HEK293 (cell line): ENCODE results near the gene STAB2.

Source experiments
- CTCF ChIA-PET: fragments of 350-600 bp; formaldehyde crosslinking; extraction: SDS; loops from one replicate; lab custom pipeline; 2021; ENCODE audit warnings: antibody characterized with exemption; lab: Yijun Ruan, JAX
- POLR2A ChIA-PET: fragments of 300-600 bp; formaldehyde crosslinking; extraction: SDS; loops from one replicate; lab custom pipeline; 2020; ENCODE audit warnings: antibody characterized with exemption, inconsistent platforms; lab: Yijun Ruan, JAX
- H3K27ac ChIP-seq: fragments of 200-500 bp; sonication (Bioruptor generic); 2 replicates; pipeline ENCODE4 v1.5.1; 2014; ENCODE audit warnings: low read depth, low read length, control low read depth, inconsistent platforms; ENCODE audit errors: extremely low read depth
- H3K36me3 ChIP-seq, 2 experiments: fragments of 200-500 bp in 1 of 2; sonication (Bioruptor generic) in 1 of 2; 1 replicate in 1 of 2; 2 replicates in 1 of 2; pipeline ENCODE4 v1.5.1; 2014 to 2017; ENCODE audit warnings: inconsistent platforms in 2 of 2, low read length in 2 of 2; ENCODE audit not compliant: control insufficient read depth in 2 of 2, insufficient read depth in 1 of 2
- H3K4me1 ChIP-seq: fragments of 200-500 bp; sonication (Bioruptor generic); 2 replicates; pipeline ENCODE4 v1.5.1; 2014; ENCODE audit warnings: mild to moderate bottlenecking, low read length, inconsistent platforms; ENCODE audit not compliant: control insufficient read depth, insufficient read depth
- H3K4me3 ChIP-seq: 2 replicates; pipeline ENCODE4 v1.5.1; 2011; ENCODE audit warnings: low read depth, mild to moderate bottlenecking, control low read depth, low read length, moderate library complexity
- H3K9me3 ChIP-seq: fragments of 200-500 bp; sonication (Bioruptor generic); 2 replicates; pipeline ENCODE4 v1.5.1; 2014; ENCODE audit warnings: low read depth, low read length, inconsistent platforms; ENCODE audit not compliant: control insufficient read depth, insufficient read depth
- GLI4 ChIP-seq: fragments of 450-650 bp; formaldehyde crosslinking; IDR thresholded peaks from 2 replicates; pipeline ENCODE4 v1.5.1; 2016; ENCODE audit warnings: missing biosample characterization, missing genetic modification characterization
- GLIS2 ChIP-seq: fragments of 450-650 bp; formaldehyde crosslinking; IDR thresholded peaks from 2 replicates; pipeline ENCODE4 v1.5.1; 2016; ENCODE audit warnings: missing biosample characterization, missing genetic modification characterization
- ZBTB7A ChIP-seq: fragments of 450-650 bp; formaldehyde crosslinking; IDR thresholded peaks from 2 replicates; pipeline ENCODE4 v1.5.1; 2016; ENCODE audit warnings: low read depth, missing biosample characterization, missing genetic modification characterization
- ZNF121 ChIP-seq: fragments of 450-650 bp; formaldehyde crosslinking; IDR thresholded peaks from 2 replicates; pipeline ENCODE4 v1.5.1; 2016; ENCODE audit warnings: missing biosample characterization, missing genetic modification characterization
- ZNF16 ChIP-seq: fragments of 450-650 bp; formaldehyde crosslinking; IDR thresholded peaks from 2 replicates; pipeline ENCODE4 v1.5.1; 2016; ENCODE audit warnings: low read depth, missing biosample characterization, missing genetic modification characterization
- ZNF239 ChIP-seq: fragments of 450-650 bp; formaldehyde crosslinking; IDR thresholded peaks from 2 replicates; pipeline ENCODE4 v1.5.1; 2016; ENCODE audit warnings: missing biosample characterization, missing genetic modification characterization
- ZNF362 ChIP-seq: fragments of 450-650 bp; formaldehyde crosslinking; IDR thresholded peaks from 2 replicates; pipeline ENCODE4 v1.5.1; 2016; ENCODE audit warnings: missing biosample characterization, missing genetic modification characterization
- ZNF416 ChIP-seq: fragments of 450-650 bp; formaldehyde crosslinking; IDR thresholded peaks from 2 replicates; pipeline ENCODE4 v1.5.1; 2016; ENCODE audit warnings: missing biosample characterization, missing genetic modification characterization
- ZNF658 ChIP-seq: fragments of 450-650 bp; formaldehyde crosslinking; IDR thresholded peaks from 2 replicates; pipeline ENCODE4; 2016; ENCODE audit warnings: missing biosample characterization, missing genetic modification characterization
- ZNF768 ChIP-seq: fragments of 450-650 bp; formaldehyde crosslinking; IDR thresholded peaks from 2 replicates; pipeline ENCODE4 v1.5.1; 2018; ENCODE audit warnings: missing biosample characterization, mild to moderate bottlenecking, missing genetic modification characterization
- ZNF776 ChIP-seq: fragments of 450-650 bp; formaldehyde crosslinking; IDR thresholded peaks from 2 replicates; pipeline ENCODE4 v1.5.0; 2017; ENCODE audit warnings: missing biosample characterization, missing genetic modification characterization, borderline replicate concordance
- TF ChIP-seq, protein P1 (sequence below): fragments of 450-650 bp; formaldehyde crosslinking; IDR thresholded peaks from 2 replicates; pipeline ENCODE4 v1.5.1; 2016; ENCODE audit warnings: missing biosample characterization, missing genetic modification characterization
- TF ChIP-seq, protein P2 (sequence below): fragments of 450-650 bp; formaldehyde crosslinking; IDR thresholded peaks from 2 replicates; pipeline ENCODE4 v1.5.1; 2016; ENCODE audit warnings: missing biosample characterization, missing genetic modification characterization
- TF ChIP-seq, protein P3 (sequence below): fragments of 450-650 bp; formaldehyde crosslinking; IDR thresholded peaks from 2 replicates; pipeline ENCODE4 v1.5.1; 2016; ENCODE audit warnings: missing biosample characterization, missing genetic modification characterization

Gene STAB2

DNA sequence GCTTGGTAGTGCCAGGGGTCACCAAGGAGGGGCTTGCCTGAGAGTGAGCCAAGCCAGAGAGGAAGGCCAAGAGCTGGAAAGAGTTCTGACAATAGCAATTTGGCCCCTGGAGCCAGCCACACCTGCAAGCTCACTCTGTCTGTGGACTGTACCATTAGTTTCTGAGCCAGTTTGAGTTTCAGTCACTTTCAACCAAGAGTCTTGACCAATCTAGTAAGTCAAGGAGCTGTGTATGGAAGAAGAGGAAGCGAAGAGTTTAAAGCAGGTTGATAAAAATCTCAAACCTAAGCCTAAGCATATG lies 215.5 kb downstream of the STAB2 start:
- Histone ChIP-seq H3K36me3 (peaks cover 0 to 18% of the 10 kb centered on the region in 2 experiments; a peak in 1 of 3 replicates), H3K27ac (no peak overlapping the region), H3K4me3 (no peak overlapping the region), H3K4me1 (peaks cover 21% of the 10 kb centered on the region), H3K9me3 (no peaks in the 10 kb centered on the region)
- POLR2A ChIA-PET, result no interaction called here
- TF ChIP-seq ZBTB7A (tag by site-specific recombination) (no peak), ZNF416 (tag by site-specific recombination) (no peak), ZNF16 (tag by site-specific recombination) (no peak), GLI4 (tag by site-specific recombination) (no peak), ZNF239 (tag by site-specific recombination) (no peak), GLIS2 (no peak)
- TF ChIP-seq, protein P1, sequence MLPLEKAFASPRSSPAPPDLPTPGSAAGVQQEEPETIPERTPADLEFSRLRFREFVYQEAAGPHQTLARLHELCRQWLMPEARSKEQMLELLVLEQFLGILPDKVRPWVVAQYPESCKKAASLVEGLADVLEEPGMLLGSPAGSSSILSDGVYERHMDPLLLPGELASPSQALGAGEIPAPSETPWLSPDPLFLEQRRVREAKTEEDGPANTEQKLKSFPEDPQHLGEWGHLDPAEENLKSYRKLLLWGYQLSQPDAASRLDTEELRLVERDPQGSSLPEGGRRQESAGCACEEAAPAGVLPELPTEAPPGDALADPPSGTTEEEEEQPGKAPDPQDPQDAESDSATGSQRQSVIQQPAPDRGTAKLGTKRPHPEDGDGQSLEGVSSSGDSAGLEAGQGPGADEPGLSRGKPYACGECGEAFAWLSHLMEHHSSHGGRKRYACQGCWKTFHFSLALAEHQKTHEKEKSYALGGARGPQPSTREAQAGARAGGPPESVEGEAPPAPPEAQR (tag by site-specific recombination), result no peak
- TF ChIP-seq, protein P2, sequence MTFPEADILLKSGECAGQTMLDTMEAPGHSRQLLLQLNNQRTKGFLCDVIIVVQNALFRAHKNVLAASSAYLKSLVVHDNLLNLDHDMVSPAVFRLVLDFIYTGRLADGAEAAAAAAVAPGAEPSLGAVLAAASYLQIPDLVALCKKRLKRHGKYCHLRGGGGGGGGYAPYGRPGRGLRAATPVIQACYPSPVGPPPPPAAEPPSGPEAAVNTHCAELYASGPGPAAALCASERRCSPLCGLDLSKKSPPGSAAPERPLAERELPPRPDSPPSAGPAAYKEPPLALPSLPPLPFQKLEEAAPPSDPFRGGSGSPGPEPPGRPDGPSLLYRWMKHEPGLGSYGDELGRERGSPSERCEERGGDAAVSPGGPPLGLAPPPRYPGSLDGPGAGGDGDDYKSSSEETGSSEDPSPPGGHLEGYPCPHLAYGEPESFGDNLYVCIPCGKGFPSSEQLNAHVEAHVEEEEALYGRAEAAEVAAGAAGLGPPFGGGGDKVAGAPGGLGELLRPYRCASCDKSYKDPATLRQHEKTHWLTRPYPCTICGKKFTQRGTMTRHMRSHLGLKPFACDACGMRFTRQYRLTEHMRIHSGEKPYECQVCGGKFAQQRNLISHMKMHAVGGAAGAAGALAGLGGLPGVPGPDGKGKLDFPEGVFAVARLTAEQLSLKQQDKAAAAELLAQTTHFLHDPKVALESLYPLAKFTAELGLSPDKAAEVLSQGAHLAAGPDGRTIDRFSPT (tag by site-specific recombination), result no peak
- CTCF ChIA-PET, result interaction anchor here (1.2 kb wide), 1 partner anchor 62 kb away, joined by 3 read pairs; no protein-coding TSS in a partner anchor

GRCh38 chr12:103803847-103804246 lies 216.8 kb downstream of the STAB2 start:
- POLR2A ChIA-PET, result interaction anchor here (0.7 kb wide), 1 partner anchor 13 kb away, joined by 4 read pairs; no protein-coding TSS in a partner anchor

GRCh38 chr12:103805655-103806360 lies 218.7 kb downstream of the STAB2 start:
- no peak overlapping the region for H3K4me3 ChIP-seq
- no peak overlapping the region for H3K27ac ChIP-seq
- ChIA-PET CTCF (interaction anchor here (1.4 kb wide), 1 partner anchor 11 kb away, joined by 3 read pairs; no protein-coding TSS in a partner anchor), POLR2A (interaction anchor here (1.0 kb wide), 1 partner anchor 35 kb away, joined by 3 read pairs; the partner anchor contains the start of gene NT5DC3)
- H3K4me1 ChIP-seq, result peaks cover 9% of the 10 kb centered on the region
- peaks cover 0 to 23% of the 10 kb centered on the region in 2 experiments; a peak in 1 of 3 replicates for H3K36me3 ChIP-seq
- TF ChIP-seq ZNF362 (tag by site-specific recombination) (0 out of 2 replicates have a peak, but pooled peaks have one; percentile 39), ZNF121 (tag by site-specific recombination) (0 out of 2 replicates have a peak, but pooled peaks have one; percentile 41), ZNF776 (no peak)
- TF ChIP-seq, protein P3, sequence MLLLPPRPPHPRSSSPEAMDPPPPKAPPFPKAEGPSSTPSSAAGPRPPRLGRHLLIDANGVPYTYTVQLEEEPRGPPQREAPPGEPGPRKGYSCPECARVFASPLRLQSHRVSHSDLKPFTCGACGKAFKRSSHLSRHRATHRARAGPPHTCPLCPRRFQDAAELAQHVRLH (tag by site-specific recombination), result 0 out of 2 replicates have a peak, but pooled peaks have one; percentile 47
- no peaks in the 10 kb centered on the region for H3K9me3 ChIP-seq

More at GRCh38 chr12:103803847-103804246, 216.8 kb downstream of the STAB2 start:
- CTCF ChIA-PET, result interaction anchor here (0.7 kb wide), 1 partner anchor 19 kb away, joined by 3 read pairs; no protein-coding TSS in a partner anchor
- Histone ChIP-seq H3K4me3 (no peak overlapping the region), H3K27ac (no peak overlapping the region), H3K4me1 (peaks cover 21% of the 10 kb centered on the region), H3K9me3 (no peaks in the 10 kb centered on the region), H3K36me3 (peaks cover 0 to 9% of the 10 kb centered on the region in 2 experiments; a peak in 1 of 3 replicates)
- TF ChIP-seq ZNF658 (tag by site-specific recombination) (no peak), ZNF768 (0 out of 2 replicates have a peak, but pooled peaks have one; percentile 11)
